Ovary (tissue), 3 donors: ENCODE data around the gene CACNA1C.

Experiments used
- EP300 ChIP-seq: sonication (generic); formaldehyde crosslinking; IDR thresholded peaks from one replicate; pipeline ENCODE4 v1.6.1; 2017; ENCODE audit warnings: antibody characterized with exemption
- POLR2A ChIP-seq: fragments of 450-650 bp; IDR thresholded peaks from one replicate; pipeline ENCODE4 v1.6.1; 2017; ENCODE audit warnings: antibody characterized with exemption, mild to moderate bottlenecking, moderate library complexity
- TF ChIP-seq, protein P1 (sequence below), 3 donors: fragments of 450-650 bp in 2 of 3; fragments of 200-600 bp in 1 of 3; IDR thresholded peaks; one replicate each; pipeline versions ENCODE4 v1.5.1 to v1.8.0; 2016 to 2022; ENCODE audit warnings: antibody characterized with exemption in 3 of 3, mild to moderate bottlenecking in 1 of 3
- donor health status: DM: no; HTN: no; CAD: no.

DNA sequence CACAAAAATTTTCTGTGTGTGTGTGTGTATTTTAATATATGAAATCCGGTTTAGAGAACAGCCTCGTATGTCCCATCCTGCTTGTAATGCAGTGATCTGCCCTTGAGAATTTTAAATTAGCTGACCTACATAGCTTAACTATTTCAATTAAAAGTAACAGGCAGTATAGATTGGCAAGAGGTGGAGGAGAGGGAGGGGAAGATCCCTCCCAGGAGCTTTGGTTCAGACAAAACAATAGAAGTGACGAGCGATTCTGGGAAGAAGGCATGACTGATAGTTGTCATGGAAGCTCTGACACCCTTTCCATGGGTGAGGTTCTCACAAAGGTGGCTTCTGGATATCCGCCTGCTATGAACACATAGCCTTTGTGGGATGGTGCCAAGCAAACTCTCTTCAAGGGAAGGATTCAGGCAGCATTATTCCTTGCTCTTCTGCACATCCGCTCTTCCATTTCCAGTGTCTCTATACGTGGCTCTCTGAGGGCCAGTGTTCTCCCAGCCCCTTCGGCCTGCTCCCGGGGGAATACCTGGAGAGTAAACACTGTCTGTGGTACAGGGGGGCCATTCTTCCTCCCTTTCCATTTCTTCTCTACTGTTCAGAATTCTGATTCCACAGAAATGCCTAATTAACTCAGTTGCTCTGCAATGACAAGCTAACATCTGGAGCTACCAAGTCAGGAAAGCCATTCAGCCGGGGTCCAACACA is 182.0 kb downstream of the CACNA1C start:
- TF ChIP-seq, protein P1, sequence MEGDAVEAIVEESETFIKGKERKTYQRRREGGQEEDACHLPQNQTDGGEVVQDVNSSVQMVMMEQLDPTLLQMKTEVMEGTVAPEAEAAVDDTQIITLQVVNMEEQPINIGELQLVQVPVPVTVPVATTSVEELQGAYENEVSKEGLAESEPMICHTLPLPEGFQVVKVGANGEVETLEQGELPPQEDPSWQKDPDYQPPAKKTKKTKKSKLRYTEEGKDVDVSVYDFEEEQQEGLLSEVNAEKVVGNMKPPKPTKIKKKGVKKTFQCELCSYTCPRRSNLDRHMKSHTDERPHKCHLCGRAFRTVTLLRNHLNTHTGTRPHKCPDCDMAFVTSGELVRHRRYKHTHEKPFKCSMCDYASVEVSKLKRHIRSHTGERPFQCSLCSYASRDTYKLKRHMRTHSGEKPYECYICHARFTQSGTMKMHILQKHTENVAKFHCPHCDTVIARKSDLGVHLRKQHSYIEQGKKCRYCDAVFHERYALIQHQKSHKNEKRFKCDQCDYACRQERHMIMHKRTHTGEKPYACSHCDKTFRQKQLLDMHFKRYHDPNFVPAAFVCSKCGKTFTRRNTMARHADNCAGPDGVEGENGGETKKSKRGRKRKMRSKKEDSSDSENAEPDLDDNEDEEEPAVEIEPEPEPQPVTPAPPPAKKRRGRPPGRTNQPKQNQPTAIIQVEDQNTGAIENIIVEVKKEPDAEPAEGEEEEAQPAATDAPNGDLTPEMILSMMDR (IDR thresholded peaks at IDR 0.05): no peak
- TF ChIP-seq EP300 (no peak), POLR2A (no peak)
